CD4-positive, alpha-beta T cell treated with Interleukin-10 for 1 hour (primary cell): Measurements from ENCODE around the gene POLE2.
"Not testable (repeated sequence)": the region's sequence is repeated elsewhere in the genome, so short reads cannot be mapped to it uniquely, and the experiment has no call there.

Experiments used
- DNase-seq: peaks from one replicate; pipeline ENCODE4 v3.0.0-alpha.2; 2020

Gene POLE2

GRCh38 chr14:49687942-49688700 lies at the start of gene POLE2:
TSS of gene POLE2 (minus strand) at chr14:49688214. CDS start at chr14:49688203, 11 bp downstream.
- DNase-seq: peak; percentile 77

GRCh38 chr14:49735669-49736068 lies 47.7 kb upstream of the POLE2 start:
- DNase-seq: not testable (repeated sequence)

- no peak for DNase-seq
Measured at GRCh38 chr14:49733836-49734235, 45.8 kb upstream of the POLE2 start.

GRCh38 chr14:49732896-49733295 lies 44.9 kb upstream of the POLE2 start:
- no peak for DNase-seq

GRCh38 chr14:49727171-49727570 lies 39.2 kb upstream of the POLE2 start:
- no peak for DNase-seq

- not testable (repeated sequence) for DNase-seq
Measured at GRCh38 chr14:49721733-49722435, 33.9 kb upstream of the POLE2 start.

GRCh38 chr14:49720744-49721143 lies 32.7 kb upstream of the POLE2 start:
- no peak for DNase-seq

GRCh38 chr14:49710993-49711392 lies 23.0 kb upstream of the POLE2 start:
- not testable (repeated sequence) for DNase-seq

GRCh38 chr14:49704471-49704870 lies 16.5 kb upstream of the POLE2 start:
- DNase-seq: not testable (repeated sequence)

GRCh38 chr14:49703965-49704364 lies 16.0 kb upstream of the POLE2 start:
- no peak for DNase-seq

GRCh38 chr14:49702725-49703124 lies 14.7 kb upstream of the POLE2 start:
- DNase-seq: no peak

GRCh38 chr14:49693735-49694124 lies 5.7 kb upstream of the POLE2 start:
- DNase-seq: not testable (repeated sequence)

- peak; percentile 81 for DNase-seq
Measured at GRCh38 chr14:49692811-49693734, 5.1 kb upstream of the POLE2 start, which contains the start of gene KLHDC1. TSS of gene KLHDC1 (plus strand) at chr14:49693120. CDS start at chr14:49693195, 75 bp downstream.

GRCh38 chr14:49692193-49692757 lies 4.3 kb upstream of the POLE2 start:
- no peak for DNase-seq

- no peak for DNase-seq
Measured at GRCh38 chr14:49691031-49691430, 3.0 kb upstream of the POLE2 start.

- DNase-seq: no peak
Measured at GRCh38 chr14:49688701-49689030, 652 bp upstream of the POLE2 start.

- DNase-seq: no peak
Measured at GRCh38 chr14:49686425-49686824, 1.6 kb downstream of the POLE2 start.

GRCh38 chr14:49679271-49679670 lies 8.7 kb downstream of the POLE2 start:
- no peak for DNase-seq

- no peak for DNase-seq
Measured at GRCh38 chr14:49677643-49678042, 10.4 kb downstream of the POLE2 start.

- DNase-seq: no peak
Measured at GRCh38 chr14:49673586-49673985, 14.4 kb downstream of the POLE2 start.

GRCh38 chr14:49670475-49670874 lies 17.5 kb downstream of the POLE2 start:
- DNase-seq: no peak

- no peak for DNase-seq
Measured at GRCh38 chr14:49659526-49660455, 28.2 kb downstream of the POLE2 start.
